Activated T-helper 17 cell treated with anti-CD3 and anti-CD28 coated beads, Interleukin-2, amount 50 U/mL, for 72 hours (primary cell): Measurements from ENCODE around the gene WDR7. TPM values are rescaled to one million over a fixed set of nuclear protein-coding genes. Genes with fewer than 3 reads are reported as not detected.

ENCODE experiments used
- ATAC-seq: fragments of 150-1000 bp; cut with Tn5 transposase; replicated peaks from 2 replicates; pipeline ENCODE4 v1.10.0; 2021; ENCODE audit warnings: mild to moderate bottlenecking, moderate library complexity
- H3K27ac Mint-ChIP-seq: one replicate; pipeline ENCODE4 v1.8.0; 2022; ENCODE audit warnings: mixed read lengths
- H3K27me3 Mint-ChIP-seq: one replicate; pipeline ENCODE4 v1.8.0; 2022; ENCODE audit warnings: mixed read lengths
- H3K36me3 Mint-ChIP-seq: one replicate; pipeline ENCODE4 v1.8.0; 2022; ENCODE audit warnings: low read depth, mild to moderate bottlenecking, mixed read lengths
- H3K4me1 Mint-ChIP-seq: one replicate; pipeline ENCODE4 v1.8.0; 2022; ENCODE audit warnings: mixed read lengths
- H3K4me3 Mint-ChIP-seq: one replicate; pipeline ENCODE4 v1.8.0; 2022; ENCODE audit warnings: mild to moderate bottlenecking, mixed read lengths
- H3K9me3 Mint-ChIP-seq: one replicate; pipeline ENCODE4 v1.8.0; 2022; ENCODE audit warnings: mixed read lengths
- total RNA-seq, 2 donors: library from RNA; stranded (reverse); gene quantifications; one replicate each; pipeline ENCODE4 v1.2.3, GENCODE V29; 2022

WDR7 gene
- 10 to 100 TPM; 24.9 to 27.4 TPM for total RNA-seq

DNA sequence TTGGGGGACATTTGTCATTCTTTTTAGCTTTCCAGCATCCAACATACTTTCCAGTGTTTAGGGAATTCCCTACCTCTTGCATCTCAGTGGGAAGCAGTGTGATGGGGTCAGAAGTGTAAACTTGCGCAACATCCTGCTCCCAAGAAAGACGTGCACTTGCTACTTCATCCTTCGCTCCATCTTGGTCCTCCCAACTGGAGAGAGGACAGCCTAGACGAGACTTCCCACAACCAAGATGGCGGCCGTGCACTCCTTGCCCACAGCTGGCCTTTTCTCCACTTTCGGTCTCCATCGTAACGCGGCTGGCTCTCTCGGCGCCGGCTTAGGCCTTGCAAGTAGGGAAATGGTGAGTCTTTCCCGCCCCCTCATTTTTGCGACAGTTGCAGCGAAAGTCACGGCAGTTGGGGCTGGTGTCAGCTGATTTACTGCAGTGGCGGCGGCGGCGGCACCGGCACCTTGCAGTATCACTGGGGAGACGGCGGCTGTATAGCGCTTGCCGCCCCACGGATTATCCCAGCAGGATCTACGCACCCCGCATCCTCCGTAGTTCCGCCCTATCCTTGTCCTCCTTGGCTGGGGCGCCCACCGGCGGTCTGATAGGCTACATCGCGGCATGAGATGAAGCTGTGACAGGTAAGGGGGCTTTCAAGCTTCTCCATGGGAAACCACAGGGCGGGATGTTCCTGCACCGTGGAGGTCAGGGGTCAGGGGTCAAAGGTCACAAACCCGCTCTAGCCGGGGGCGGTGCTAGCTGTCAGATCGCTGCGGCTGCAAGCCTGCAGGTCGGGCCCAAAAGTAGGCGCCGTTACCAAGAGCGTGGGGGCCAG lies at the start of gene WDR7:
Gene WDR7 (plus strand): TSS at position 416 of the 827 bp plus-strand sequence. CDS start 21,157 bp downstream, outside the sequence.
- ATAC-seq: peak; percentile 88
- Mint-ChIP-seq H3K4me3 (peak within 1 kb of the TSS; percentile 99), H3K4me1 (peaks cover 50% of the 10 kb centered on the region), H3K9me3 (peaks cover 5% of the 10 kb centered on the region), H3K27ac (peak within 1 kb of the TSS; percentile 99), H3K36me3 (peaks cover 17% of the 10 kb centered on the region), H3K27me3 (no peaks in the 10 kb centered on the region)

DNA sequence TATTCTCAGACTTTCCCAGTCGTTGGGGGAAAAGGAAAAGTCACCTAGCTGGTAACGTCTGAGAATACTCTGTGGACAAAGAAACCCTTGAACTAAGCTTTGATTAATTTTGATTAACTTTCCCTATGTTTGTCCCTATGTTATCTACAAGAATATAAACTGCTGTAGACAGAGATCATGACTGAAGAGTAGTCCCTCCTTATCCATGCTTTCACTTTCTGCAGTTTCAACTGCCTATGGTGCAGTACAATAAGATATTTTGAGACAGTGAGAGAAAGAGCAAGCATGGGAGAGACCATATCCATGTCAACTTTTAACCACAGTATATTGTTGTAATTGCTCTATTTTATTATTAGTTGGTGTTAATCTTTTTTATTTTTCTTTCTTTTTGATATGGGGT lies 44.5 kb upstream of the WDR7 start:
- H3K36me3 Mint-ChIP-seq: peaks cover 99% of the 10 kb centered on the region
- no peaks in the 10 kb centered on the region for H3K4me1 Mint-ChIP-seq
- H3K4me3 Mint-ChIP-seq: no peak overlapping the region
- ATAC-seq: no peak
- H3K27ac Mint-ChIP-seq: no peak overlapping the region
- H3K27me3 Mint-ChIP-seq: no peaks in the 10 kb centered on the region
- no peaks in the 10 kb centered on the region for H3K9me3 Mint-ChIP-seq

DNA sequence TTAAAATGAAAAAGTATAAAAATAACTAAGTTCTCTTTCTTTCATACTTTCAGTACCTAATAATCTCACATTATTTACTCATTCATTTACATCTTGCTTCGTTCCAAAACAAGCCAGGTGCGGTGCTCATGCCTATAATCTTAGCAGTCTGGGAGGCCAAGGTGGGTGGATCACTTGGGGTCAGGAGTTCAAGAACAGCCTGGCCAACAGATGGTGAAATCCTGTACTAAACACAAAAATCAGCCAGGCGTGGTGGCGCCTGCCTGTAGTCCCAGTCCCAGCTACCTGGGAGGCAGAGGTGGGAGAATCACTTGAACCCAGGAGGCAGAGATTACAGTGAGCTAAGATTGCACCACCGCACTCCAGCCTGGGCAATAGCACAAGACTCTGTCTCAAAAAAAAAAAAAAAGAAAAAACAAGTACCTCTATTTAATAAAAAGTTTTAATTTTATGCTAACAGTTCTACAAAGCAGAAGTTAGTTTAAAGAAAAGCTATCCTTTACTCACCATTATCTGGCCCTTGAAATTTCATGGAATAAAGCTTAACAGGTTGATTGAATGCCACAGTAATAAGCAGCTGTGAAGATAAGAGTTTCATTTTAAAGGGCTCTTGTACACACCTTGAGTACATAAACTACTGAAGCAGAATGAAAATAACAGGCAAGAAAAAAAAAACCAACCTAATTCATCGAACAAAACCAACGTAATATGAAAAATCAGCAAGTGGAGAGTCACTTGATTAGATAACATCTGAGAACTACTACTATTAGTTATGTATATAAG lies 35.2 kb upstream of the WDR7 start:
- Mint-ChIP-seq H3K4me3 (no peak overlapping the region), H3K9me3 (no peaks in the 10 kb centered on the region), H3K27ac (no peak overlapping the region), H3K4me1 (no peaks in the 10 kb centered on the region), H3K36me3 (peaks cover 99% of the 10 kb centered on the region), H3K27me3 (no peaks in the 10 kb centered on the region)
- ATAC-seq: no peak

- Mint-ChIP-seq H3K4me1 (peaks cover 11% of the 10 kb centered on the region), H3K27ac (peak overlapping the region; percentile 5), H3K36me3 (peaks cover 88% of the 10 kb centered on the region), H3K27me3 (no peaks in the 10 kb centered on the region), H3K4me3 (no peak overlapping the region), H3K9me3 (no peaks in the 10 kb centered on the region)
- ATAC-seq: no peak
Measured at GRCh38 chr18:56627991-56628390, 23.2 kb upstream of the WDR7 start.

DNA sequence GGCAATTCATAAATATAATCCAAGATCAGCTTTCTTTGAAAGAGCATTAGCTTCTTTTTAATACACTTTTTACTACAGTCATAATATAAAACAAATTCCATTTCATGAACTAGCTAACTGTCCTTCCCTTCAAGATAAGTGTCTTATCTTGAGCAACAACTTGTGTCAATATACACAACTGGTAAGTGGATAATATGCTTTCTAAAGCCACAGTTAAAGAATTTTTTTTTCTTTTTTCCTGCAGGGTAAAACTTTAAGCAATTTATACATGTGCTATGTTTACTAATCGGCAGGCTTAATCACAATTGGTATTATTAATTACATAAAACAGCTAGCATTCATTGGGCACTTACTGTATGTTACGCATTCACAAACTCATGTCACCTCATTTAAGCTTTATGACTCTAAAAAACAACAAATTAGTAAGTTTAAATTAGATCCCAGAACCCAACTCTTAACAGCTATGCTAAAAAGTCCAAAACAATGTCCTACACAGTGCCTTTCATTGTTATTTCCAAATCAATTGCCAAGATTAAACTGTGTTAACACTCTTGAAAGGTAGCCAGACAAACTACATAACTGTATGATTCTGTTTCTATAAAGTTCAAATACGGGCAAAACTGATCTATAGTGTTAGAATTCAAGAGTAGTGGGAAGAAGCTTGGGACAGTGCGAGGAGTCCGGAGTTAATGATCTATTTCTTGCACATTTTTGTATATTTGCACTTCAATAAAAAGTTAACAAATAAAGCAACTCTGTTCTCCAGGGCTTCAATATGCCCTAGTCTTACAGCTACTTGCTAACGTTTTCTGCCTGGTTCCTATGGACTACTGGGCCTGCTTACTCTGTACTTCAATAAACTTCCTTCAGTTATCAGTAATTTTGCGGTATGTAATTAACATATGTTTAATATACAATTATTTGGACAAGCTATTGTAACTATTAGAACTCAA lies 18.8 kb upstream of the WDR7 start:
- Mint-ChIP-seq H3K9me3 (no peaks in the 10 kb centered on the region), H3K36me3 (peaks cover 82% of the 10 kb centered on the region), H3K27ac (no peak overlapping the region), H3K4me3 (no peak overlapping the region), H3K27me3 (no peaks in the 10 kb centered on the region), H3K4me1 (peaks cover 28% of the 10 kb centered on the region)
- ATAC-seq: no peak

- ATAC-seq: no peak
- Mint-ChIP-seq H3K27ac (no peak overlapping the region), H3K4me3 (peak overlapping the region; percentile 97), H3K9me3 (peaks cover 3% of the 10 kb centered on the region), H3K36me3 (peaks cover 86% of the 10 kb centered on the region), H3K27me3 (no peaks in the 10 kb centered on the region), H3K4me1 (peaks cover 28% of the 10 kb centered on the region)
Measured at GRCh38 chr18:56635007-56635406, 16.2 kb upstream of the WDR7 start.

- Mint-ChIP-seq H3K4me3 (peak overlapping the region; percentile 97), H3K9me3 (peaks cover 3% of the 10 kb centered on the region), H3K27me3 (no peaks in the 10 kb centered on the region), H3K4me1 (peaks cover 28% of the 10 kb centered on the region), H3K27ac (peak overlapping the region; percentile 99), H3K36me3 (peaks cover 65% of the 10 kb centered on the region)
- ATAC-seq: no peak
Measured at GRCh38 chr18:56637176-56637575, 14.0 kb upstream of the WDR7 start.

DNA sequence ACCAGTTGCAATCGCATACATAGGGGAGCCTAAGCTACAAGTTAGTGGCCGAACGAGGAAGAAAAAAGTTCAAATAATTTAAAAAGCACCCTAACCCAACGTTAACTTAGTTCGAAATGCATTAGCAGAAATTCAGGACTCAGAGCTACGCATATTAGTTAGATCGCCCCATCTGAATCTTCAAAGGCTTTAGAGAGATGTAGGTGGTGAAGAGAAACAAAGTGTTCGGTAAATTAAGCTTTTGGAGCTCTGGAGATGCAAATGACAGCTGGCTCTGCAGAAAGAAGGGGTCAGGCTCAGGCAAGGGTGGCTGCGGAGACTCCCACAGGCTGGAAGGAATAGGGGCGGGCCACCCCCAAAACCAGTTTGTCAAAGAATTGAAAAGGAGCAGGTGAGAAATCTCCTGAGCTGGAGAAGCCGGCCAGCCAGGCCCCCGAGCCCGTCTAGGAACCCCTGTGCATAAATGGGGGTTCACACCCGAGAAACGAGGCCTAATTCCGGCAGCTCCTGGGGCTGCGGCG lies 13.4 kb upstream of the WDR7 start:
- Mint-ChIP-seq H3K9me3 (peaks cover 3% of the 10 kb centered on the region), H3K36me3 (peaks cover 59% of the 10 kb centered on the region), H3K27ac (peak overlapping the region; percentile 99), H3K4me1 (peaks cover 28% of the 10 kb centered on the region), H3K27me3 (no peaks in the 10 kb centered on the region), H3K4me3 (peak overlapping the region; percentile 97)
- peak; percentile 5 for ATAC-seq

DNA sequence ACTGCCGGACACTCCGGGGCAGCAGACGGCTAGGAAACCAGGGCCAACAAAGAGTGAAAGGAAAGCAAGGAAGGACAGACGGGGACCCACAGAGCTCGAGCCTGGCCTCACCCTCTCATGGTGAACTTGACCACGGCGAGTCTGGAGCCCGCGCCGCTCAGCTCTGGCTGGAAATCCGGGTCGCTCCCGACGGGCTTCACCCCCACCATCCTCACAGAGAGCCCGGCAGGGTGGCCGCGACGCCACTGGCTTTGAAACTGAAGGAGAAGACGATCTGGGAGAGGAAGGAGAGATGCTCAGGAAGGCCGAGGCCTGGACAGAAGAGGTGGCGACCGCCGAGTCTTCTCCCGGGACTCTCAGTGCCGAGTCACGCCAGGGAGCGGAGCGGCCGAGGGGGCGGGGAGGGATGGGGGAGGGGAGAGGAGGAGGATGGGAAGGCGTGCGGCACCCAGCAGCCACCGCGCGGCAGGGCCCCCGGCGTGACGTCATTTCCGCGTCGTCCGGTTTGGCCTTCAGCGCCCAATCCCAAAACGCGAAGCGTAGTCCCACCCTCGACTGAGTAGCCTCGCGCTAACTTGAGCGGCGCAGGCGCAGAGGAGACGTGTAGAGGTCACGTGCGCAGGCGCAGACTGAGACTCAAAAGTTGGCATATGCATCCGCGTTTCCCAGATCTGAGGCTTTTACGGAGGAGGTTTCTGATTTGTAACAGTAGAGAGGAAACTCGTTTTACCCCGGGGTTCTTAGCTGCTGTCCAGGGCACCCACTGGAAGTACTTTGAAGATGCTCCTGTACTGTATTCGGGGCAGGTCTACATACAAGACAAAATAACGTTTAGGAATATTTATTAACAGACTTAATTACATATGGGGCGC lies 12.7 kb upstream of the WDR7 start, which contains the start of gene TXNL1:
Gene TXNL1 (minus strand): TSS at position 361 of the 872 bp plus-strand sequence. CDS start 152 bp downstream, at position 209.
- Mint-ChIP-seq H3K4me1 (peaks cover 28% of the 10 kb centered on the region), H3K36me3 (peaks cover 52% of the 10 kb centered on the region), H3K27ac (peak within 1 kb of the TSS; percentile 99), H3K27me3 (no peaks in the 10 kb centered on the region), H3K4me3 (peak within 1 kb of the TSS; percentile 97), H3K9me3 (peaks cover 3% of the 10 kb centered on the region)
- peak; percentile 97 for ATAC-seq

DNA sequence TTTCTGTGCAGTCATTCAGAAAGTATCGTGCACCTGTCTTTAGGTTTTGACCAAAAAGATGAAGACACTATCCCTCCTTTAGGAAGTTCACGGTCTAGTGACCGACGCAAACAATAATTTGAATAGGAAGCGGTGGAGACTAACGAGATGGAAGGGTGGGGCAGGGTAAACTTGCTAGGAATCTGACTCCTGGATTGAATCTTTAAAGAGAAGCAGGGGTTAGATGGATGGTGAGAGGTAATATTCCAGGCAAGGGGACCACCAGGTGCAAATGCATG lies 12.1 kb upstream of the WDR7 start:
- Mint-ChIP-seq H3K4me3 (peak overlapping the region; percentile 97), H3K36me3 (peaks cover 46% of the 10 kb centered on the region), H3K9me3 (peaks cover 3% of the 10 kb centered on the region), H3K27me3 (no peaks in the 10 kb centered on the region), H3K27ac (peak overlapping the region; percentile 99), H3K4me1 (peaks cover 26% of the 10 kb centered on the region)
- ATAC-seq: no peak

GRCh38 chr18:56639571-56639970 lies 11.6 kb upstream of the WDR7 start:
- Mint-ChIP-seq H3K4me3 (peak overlapping the region; percentile 97), H3K27me3 (no peaks in the 10 kb centered on the region), H3K4me1 (peaks cover 21% of the 10 kb centered on the region), H3K27ac (peak overlapping the region; percentile 99), H3K9me3 (peaks cover 3% of the 10 kb centered on the region), H3K36me3 (peaks cover 41% of the 10 kb centered on the region)
- no peak for ATAC-seq

DNA sequence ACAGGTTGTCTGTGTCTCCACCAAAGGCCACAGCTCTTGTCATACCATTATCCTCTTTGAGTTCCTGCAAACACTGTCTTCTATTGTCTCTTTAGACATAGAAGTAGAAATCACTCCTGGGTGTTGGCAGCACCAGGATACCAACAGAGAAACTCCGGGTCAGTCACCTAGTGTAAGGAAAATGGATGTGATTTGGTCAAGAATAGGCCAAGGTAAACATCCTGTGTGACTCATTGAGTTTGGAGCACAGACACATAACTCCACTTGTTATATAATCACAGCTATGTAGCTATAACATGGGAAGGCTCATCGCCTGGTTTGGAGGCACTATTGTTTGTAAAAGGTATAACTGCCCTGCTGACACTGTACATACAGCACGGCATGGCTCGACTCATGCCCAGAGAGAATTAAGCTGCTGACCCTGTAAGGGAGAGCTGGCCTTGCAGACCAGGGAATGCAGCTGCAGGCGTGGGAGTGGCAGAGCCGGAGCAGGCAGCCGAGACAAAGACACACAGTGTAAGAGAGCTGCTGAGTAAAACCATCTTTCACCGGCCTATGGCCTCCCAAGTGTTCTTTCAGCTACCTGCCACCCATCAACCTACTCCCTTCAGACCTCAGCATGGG lies 9.3 kb upstream of the WDR7 start:
- H3K4me1 Mint-ChIP-seq: peaks cover 13% of the 10 kb centered on the region
- no peaks in the 10 kb centered on the region for H3K27me3 Mint-ChIP-seq
- H3K4me3 Mint-ChIP-seq: no peak overlapping the region
- peaks cover 3% of the 10 kb centered on the region for H3K9me3 Mint-ChIP-seq
- ATAC-seq: no peak
- no peak overlapping the region for H3K27ac Mint-ChIP-seq
- H3K36me3 Mint-ChIP-seq: peaks cover 26% of the 10 kb centered on the region

GRCh38 chr18:56643381-56643780 lies 7.8 kb upstream of the WDR7 start:
- Mint-ChIP-seq H3K36me3 (peaks cover 16% of the 10 kb centered on the region), H3K9me3 (peaks cover 3% of the 10 kb centered on the region), H3K27me3 (no peaks in the 10 kb centered on the region), H3K4me1 (peaks cover 23% of the 10 kb centered on the region), H3K4me3 (no peak overlapping the region), H3K27ac (no peak overlapping the region)
- ATAC-seq: no peak
